Suppressor macrophage treated with lipopolysaccharide for 1 hour (primary cell): ENCODE data around the gene OGFRL1.

Source experiments
- DNase-seq, 3 donors: peaks; one replicate each; pipeline ENCODE4 v3.0.0-alpha.2; 2020 to 2022

Gene OGFRL1

GRCh38 chr6:71334768-71335167 is 46.2 kb downstream of the OGFRL1 start:
- DNase-seq = peak; percentile 68 to 84 (median 83)

GRCh38 chr6:71335544-71335943 is 46.9 kb downstream of the OGFRL1 start:
- no peak for DNase-seq

DNA sequence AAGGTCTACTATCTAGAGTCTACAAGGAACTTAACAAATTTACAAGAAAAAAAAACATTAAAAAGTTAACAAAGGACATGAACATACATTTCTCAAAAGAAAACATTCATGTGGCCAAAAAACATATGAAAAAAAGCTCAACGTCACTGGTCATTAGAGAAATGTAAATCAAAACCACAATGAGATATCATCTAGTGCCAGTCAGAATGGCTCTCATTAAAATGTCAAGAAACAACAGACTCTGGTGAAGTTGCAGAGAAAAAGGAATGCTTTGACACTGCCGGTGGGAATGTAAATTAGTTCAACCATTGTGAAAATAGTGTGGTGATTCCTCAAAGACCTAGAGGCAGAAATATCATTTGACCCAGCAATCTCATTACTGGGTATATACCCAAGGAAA is 48.3 kb downstream of the OGFRL1 start:
- peak in 1 of 3 donors; percentile 14 for DNase-seq

GRCh38 chr6:71338540-71339316 is 50.1 kb downstream of the OGFRL1 start:
- no peak for DNase-seq

- DNase-seq = no peak
Measured at GRCh38 chr6:71342772-71343171, 54.2 kb downstream of the OGFRL1 start.

- peak in 2 of 3 donors; percentile 42 to 62 for DNase-seq
Measured at GRCh38 chr6:71345476-71346333, 57.1 kb downstream of the OGFRL1 start.

DNA sequence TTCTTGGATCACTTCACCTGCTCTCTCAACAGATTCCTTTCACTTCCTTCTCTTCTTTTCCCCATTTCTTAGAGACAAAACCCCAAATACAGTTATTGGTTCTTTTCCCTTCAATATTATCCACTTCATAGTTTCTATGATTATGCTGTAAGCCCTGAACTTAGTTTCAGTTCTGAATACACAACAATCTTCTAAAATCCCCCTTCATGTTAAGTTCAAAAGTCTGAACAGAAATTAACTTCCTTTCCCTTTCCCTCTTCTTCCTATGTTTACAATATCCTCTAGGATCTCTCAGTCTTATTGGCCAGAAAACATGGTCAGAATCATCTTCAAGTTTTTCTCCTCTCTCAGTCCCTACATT is 57.7 kb downstream of the OGFRL1 start:
- peak in 2 of 3 donors; percentile 44 to 71 for DNase-seq

DNA sequence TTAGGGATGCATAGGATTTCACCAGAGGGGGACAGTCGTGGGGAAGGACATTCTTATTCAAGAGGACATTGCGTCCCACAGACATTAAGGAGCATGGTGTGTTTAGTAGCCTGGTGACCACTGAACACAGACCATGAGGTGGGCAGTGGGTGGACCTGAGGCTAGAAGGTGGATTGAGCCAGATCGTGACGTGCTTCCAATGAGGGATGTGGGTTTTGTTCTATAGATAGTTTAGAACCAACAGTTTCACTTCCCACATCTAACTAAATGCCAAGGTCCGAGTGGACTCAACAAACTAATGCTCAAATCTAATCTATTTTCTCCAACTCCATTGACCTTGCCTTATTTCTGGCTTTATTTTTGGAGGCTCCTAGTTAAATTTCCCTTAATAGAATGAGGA is 58.5 kb downstream of the OGFRL1 start:
- peak; percentile 54 to 61 (median 58) for DNase-seq

DNA sequence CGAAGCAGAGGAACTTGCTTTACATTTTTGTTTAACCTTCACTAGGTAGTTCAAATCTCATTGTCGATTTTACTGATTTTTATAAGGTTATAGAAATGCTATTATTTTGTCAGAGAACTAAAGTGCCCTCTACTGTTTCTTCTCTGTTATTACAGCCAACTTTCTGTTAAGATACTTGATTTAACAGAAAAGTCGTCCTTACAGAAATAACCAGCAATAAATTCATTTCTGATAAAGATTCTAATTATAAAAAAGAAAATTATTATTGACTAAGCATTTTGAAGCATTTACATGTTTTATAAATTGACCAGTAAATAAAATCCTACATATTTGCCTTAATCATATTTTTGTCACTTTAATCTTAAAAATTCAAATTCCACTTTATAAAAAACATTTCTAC is 60.8 kb downstream of the OGFRL1 start:
- DNase-seq = peak; percentile 47 to 83 (median 80)

DNA sequence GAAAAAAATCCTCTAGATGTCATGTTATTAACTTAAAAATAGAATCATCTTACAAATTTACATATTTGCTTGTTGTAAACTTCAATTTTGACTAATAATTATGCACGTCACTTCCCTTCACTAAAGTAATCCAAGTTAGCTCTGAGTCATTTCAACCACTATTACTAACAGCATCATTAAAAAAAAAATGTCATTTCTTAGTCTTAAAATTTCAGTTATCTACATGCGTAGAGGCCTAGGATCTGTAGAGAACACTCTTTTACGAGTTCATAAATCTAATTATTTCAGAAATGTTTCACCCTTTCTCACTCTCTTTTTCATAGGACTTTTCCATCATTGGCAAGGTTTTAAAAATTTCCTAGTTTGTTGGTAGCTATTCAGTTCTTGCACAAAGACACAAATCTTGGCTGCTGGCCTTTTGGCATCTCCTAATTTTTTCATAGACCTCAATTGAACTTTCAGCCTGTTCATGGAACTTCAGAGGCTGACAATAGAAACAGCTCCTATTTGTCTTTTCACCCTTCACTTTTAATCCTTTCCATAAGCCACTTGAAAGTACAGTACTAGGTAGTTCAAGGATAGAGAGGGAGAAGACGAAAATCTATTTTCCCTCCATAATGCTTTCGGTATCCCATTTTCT is 61.5 kb downstream of the OGFRL1 start:
- DNase-seq = peak in 2 of 3 donors; percentile 62 to 63

DNA sequence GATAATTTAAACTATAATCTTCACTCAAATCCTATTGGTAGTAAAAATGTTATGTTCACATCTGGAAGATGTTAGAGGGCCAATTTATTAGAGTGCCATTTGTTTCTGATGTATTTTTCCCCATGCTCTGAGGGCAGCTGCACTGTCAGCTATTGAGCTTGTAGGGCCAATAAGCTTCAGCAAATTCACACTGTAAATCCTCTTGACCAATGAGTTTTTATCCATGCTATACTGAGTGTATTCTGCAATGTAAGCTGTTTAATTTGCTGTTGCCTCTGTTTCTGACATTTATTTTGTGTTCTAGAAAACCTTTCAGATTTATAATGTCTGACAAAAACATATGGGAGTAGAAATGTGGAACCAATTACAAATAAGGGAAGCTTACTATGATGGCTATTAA is 62.6 kb downstream of the OGFRL1 start:
- no peak for DNase-seq
